ENCODE measurements around the gene AIMP1.
"Not testable (repeated sequence)": the region's sequence is repeated elsewhere in the genome, so short reads cannot be mapped to it uniquely, and the experiment has no call there.

The AIMP1 gene

DNA sequence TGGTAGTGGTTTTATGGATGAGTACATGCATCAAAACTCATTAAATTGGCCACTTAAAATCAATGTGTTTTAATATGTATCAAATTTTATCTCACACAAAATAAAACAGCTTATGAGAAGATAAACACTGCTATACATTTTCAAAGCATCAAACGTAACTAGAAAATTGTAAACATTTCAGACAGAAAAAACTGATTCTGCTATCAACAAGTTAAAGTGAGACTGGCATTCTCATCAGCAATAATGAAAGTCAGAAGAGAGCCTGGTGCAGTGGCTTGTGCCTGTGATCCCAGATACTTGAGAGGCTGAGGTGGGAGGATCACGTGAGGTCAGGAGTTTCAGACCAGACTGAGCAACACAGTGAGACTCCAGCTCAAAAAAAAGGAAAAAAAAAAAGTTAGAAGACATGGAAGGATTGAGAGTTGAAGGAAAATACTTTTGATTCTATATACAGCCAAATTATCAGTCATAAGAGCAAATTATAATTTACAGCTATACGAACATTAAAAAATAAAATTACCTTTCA, 3.3 kb upstream of the AIMP1 start:
- DNase-seq (ENCODE audit: low read depth, low spot score), result no peak

DNA sequence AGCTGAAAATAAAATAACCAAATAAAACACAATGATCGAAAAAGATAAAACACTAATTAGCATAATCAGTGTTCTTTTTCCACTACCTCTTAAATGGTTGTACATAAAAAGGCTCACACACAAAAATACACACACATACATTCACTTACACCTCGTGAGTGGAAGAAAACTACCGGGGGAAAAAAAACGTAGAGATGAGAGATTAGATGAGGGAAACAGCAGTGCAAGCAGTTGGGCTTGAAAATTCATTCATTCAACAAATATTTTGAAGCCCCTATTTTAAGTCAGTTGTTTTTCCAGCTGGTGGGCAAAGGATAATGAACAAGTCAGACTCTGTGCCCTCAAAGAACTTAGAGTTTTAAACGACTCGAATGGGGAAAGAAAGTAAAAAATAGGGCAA, 1.4 kb upstream of the AIMP1 start:
- no peak for DNase-seq (ENCODE audit: low read depth, low spot score)

DNA sequence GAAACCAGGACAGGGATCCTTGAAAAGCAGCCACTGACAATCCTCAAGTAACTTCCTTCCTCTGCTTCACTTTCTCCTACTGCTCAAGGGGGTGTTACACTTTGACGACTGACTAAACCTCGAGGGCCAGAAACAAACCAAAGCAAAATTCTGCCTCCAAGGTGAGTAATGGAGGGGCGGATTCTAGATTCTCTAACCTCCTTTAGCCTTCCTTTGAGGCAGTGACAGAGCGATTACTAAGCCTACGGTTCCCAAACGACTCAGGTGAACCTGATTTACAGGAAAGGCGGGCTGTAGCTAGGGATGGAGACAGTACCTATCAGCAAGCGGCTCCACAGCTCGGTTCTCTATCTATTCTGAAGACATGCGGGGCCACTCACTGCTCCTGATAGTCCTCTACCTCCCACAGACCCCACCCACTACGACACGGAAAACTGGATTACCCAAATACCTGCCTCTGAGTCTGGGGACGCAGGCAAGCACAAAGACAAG, 828 bp upstream of the AIMP1 start:
- peak; percentile 25 for DNase-seq (ENCODE audit: low read depth, low spot score)

DNA sequence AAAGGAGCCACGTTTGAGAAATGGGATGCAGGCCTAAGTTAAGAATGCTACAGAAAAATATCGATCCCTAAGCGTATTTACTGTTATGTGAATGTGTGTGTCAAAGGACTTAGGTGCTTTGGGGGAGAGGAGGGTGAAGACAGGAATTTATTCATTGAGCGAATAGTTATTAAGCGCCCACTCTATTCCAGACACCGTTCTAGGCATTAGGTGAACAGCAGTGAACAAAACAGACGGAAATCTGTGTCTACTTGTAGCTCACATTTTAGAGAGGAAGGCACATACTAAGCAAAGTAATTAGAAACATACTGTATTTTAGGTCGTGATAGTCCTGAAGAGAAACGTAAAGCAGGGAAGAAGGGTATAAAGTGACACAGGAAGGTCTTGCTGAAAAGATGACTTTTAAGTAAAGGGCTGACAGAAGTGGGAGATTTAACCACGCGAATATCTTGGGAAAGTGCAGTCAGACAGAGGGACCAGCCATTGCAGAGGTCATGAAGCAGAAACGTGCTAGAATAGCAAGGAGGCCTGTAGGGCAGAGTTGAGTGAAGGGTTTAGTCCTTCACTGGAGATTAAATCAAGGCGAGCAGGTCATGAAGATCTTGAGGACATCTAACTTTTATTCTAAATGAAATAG, 541 bp downstream of the AIMP1 start:
- DNase-seq (ENCODE audit: low read depth, low spot score), result no peak

DNA sequence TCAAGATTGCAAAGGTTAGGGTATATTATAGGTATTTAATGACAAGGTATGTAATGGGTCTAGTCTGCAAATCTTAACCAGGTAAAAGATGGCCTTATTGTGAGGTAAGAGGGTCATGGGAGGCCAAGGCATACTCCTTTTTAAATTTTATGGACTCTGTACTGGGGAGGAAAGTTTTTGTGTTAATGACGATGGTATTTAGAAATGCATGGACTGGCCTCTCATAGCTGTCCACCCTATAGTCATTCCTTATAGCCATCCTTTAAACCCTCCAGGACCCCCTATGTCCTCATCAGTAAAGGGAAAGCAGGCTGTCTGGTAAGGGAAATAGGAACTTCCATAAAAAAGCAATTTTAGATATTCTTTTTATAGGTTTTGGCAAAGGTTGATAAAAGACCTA, 1.5 kb downstream of the AIMP1 start:
- DNase-seq (ENCODE audit: low read depth, low spot score), result no peak

DNA sequence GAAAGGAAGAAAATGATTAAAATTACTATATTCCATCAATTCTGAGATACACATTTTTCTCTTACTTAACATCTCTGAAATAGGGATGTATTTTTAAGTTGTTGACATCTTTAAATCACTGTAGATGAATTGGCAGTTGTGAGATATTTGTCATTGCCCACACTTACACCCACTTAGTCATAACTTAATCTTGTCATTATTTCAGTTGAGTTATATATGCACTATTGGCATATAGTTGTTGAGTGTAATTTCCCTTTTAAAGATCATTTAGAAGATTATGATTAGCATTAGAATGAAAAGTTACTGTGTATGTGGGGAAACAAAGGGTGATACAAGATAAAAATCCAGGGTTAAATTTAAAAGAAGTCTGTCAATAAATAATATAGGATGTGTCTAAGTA, 2.2 kb downstream of the AIMP1 start:
- no peak for DNase-seq (ENCODE audit: low read depth, low spot score)

DNA sequence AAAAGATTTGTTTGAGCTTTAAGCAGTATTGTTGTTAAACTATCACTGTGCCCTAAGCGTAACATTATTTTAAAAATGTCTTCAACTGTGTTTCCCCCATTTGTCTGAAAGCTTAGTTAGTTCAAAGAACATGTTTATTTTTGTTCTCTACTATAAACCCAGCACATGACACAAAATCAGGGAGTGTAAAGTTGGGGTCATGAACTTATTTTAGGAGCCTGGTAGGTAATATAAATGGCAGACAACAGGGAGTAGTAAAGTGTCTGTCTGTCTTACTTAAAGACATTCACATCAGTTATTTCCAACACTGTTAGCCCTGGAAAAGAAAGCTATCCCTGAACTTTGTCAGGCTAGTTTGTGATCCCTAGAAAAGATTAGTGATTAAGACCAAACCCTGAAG, 3.9 kb downstream of the AIMP1 start:
- no peak for DNase-seq (ENCODE audit: low read depth, low spot score)

DNA sequence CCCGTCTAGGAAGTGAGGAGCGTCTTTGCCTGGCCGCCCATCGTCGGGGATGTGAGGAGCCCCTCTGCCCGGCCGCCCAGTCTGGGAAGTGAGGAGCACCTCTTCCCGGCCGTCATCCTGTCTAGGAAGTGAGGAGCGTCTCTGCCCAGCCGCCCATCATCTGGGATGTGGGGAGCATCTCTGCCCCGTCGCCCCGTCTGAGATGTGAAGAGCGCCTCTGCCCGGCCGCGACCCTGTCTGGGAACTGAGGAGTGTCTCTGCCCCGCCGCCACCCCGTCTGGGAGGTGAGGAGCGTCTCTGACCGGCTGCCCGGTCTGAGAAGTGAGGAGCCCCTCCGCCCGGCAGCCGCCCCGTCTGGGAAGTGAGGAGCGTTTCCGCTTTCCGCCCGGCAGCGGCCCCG, 4.8 kb downstream of the AIMP1 start:
- not testable (repeated sequence) for DNase-seq (ENCODE audit: low read depth, low spot score)

DNA sequence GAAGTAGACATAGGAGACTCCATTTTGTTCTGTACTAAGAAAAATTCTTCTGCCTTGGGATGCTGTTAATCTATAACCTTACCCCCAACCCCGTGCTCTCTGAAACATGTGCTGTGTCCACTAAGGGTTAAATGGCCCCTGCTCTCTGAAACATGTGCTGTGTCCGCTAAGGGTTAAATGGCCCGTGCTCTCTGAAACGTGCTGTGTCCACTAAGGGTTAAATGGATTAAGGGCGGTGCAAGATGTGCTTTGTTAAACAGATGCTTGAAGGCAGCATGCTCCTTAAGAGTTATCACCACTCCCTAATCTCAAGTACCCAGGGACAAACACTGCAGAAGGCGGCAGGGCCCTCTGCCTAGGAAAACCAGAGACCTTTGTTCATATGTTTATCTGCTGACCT, 5.5 kb downstream of the AIMP1 start:
- not testable (repeated sequence) for DNase-seq (ENCODE audit: low read depth, low spot score)

DNA sequence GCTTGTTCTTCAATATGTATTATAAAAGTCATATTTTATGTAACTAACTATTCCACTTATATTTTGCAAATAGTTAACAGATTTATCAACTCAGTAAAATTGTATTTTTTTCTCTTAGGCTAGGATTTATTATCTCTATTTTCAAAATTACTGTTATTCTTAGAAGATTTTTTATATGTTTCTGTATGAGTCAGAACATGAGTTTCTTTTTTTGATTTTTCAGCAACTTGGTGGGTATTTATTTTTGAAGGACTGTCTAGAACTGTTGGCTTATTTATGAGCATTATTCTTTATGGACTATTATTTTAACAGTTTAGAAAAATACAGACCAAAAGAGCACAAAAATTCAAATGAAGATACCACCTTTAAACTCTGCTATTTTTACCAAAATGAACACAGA, 6.8 kb downstream of the AIMP1 start:
- no peak for DNase-seq (ENCODE audit: low read depth, low spot score)

DNA sequence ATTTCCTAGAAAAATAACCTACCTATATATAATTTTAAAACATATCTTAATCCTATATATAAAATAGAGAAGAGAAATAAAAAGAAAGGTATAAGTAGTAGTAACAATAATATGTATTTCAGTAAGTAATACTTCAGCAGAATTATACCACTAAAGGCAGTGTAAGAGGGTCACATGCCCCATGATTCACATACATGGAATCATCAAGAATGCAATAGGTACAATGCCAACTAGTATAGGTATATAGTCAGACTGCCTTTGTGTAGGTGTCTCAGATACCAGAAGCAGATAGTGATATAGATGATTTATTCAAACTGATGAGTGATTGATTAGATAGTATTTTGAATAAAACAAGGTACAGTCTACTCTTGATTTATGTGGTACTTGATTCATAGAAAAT, 9.4 kb downstream of the AIMP1 start:
- DNase-seq (ENCODE audit: low read depth, low spot score), result no peak

DNA sequence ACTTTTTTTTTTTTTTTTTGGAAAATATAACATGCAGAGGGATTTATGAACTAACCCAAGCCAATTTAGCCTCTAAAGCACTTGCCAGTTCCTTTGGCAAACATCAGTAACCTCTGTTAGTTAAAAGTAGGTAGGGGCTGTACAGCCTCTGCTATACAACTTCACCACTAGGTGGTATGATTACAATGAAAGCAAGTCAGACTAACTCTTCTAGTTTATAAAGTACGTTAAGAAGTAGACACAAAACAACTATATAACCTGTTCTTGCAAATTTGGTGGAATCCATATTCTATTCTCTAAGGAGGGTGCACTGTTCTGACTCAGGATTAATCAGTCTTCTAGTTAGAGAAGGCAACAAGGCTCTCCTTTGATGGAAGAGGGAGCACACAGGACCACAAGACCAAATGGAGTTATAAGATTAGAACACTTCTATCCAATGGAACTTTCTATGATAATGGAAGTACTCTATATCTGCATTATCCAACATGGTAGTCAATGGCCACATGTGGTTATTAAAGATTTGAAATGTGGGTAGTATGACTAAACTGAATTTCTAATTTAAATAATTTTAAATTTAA, 12.8 kb downstream of the AIMP1 start:
- DNase-seq (ENCODE audit: low read depth, low spot score), result no peak

DNA sequence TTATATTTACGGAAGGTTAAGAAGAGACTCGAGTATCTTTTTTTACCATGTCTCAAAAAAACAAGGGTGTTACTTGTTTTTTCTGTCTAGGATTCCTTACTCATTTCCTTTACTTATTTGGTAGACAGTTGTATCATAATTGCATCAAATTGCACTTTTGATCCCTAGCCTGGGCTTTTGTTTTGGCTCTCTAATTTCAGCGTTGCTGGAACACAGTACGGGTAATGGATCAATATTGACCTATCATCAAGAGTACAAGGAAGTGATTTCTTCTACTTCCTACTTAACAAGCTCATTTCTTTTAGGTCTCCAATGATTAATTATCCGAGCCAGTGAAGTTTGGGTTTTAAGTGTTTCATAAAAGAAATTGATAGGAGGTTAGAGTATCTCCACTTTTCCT, 16.8 kb downstream of the AIMP1 start:
- no peak for DNase-seq (ENCODE audit: low read depth, low spot score)

DNA sequence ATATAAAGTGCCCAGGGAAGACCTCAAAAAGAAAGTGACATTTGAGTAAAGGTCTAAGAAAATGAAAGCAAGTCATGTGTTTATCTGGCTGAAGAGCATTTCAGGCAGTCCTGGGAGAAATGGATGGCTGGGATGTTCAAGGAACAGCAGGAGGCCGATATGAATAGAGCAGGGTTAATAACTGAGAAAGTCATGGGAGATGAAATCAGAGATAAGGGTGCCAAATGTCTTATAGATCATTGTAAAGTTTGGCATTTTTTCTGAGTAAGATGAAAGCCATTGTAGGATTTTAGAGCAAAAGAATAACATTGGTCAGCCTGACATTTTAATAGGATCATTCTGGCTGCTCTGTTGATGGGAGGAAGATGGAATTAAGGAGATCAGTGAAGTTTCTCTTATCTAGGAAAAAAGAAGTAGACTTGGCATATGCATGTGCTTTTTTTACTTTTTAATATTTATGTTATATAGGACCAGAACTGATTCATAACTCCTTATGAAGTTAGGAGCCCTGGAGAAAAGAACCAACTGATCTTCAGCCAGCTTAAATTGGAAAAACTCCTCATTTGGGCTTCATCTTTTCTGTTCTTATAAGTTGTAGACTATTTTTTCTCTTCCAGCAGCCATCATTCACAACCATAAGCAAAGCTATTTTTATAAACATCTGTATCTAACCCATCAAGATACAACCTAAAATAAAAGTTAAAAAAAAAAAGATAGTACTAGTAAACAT, 18.6 kb downstream of the AIMP1 start:
- DNase-seq (ENCODE audit: low read depth, low spot score), result no peak

DNA sequence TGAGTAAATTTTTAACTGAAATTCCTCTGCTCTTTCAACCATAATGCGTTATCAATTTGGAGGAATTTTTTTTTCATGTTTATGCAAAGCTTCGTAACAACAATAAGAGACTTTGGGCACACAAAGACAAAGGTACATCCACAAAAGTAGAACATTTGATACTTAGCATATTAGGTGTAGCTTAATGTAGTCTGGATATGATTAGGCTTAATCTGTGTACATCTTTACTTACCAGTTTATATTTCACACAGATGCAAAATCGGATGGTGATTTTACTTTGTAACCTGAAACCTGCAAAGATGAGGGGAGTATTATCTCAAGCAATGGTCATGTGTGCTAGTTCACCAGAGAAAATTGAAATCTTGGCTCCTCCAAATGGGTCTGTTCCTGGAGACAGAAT, 20.3 kb downstream of the AIMP1 start:
- no peak for DNase-seq (ENCODE audit: low read depth, low spot score)

DNA sequence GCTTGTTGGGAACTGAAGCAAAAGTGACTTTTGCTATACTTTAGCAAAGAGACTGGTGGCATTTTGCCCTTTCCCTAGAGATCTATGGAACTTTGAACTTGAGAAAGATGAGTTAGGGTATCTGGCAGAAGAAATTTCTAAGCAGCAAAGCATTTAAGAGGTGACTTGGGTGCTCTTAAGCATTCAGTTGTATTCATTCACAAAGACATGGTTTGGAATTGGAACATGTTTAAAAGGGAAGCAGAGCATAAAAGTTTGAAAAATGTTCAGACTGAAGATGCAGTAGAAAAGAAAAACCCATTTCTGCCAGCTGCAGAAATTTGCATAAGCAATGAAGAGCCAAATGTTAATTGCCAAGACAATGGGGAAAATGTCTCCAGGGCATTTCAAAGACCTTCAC, 21.6 kb downstream of the AIMP1 start:
- no peak for DNase-seq (ENCODE audit: low read depth, low spot score)

DNA sequence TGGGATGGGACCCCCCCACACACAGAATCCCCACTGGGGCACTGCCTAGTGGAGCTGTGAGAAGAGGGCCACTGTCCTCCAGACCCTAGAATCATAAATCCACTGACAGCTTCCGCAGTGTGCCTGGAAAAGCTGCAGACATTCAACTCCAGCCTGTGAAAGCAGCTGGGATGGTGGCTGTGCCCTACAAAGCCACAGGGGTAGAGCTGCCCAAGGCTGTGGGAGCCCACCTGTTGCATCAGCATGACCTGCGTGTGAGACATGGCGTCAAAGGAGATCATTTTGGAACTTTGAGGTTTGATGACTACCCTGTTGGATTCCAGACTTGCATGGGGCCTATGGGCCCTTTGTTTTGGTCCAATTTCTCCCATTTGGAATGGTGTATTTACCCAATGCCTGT, 22.3 kb downstream of the AIMP1 start:
- no peak for DNase-seq (ENCODE audit: low read depth, low spot score)

DNA sequence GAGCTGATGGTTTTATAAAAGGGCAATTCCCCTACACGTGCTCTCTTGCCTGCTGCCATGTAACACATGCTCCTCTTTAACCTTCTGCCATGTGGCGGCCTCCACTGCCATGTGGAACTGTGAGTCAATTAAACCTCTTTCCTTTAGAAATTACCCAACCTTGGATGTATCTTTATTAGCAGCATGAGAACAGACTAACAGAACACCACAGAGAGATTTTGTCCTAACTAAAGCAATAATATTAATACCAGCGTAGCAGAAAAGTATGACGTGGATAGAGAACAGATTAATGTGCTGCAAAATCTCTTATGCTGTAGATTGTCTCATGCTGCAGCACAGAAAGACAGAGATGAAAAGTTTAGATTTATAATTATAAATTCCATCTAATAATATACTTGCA, 23.1 kb downstream of the AIMP1 start:
- DNase-seq (ENCODE audit: low read depth, low spot score), result no peak

DNA sequence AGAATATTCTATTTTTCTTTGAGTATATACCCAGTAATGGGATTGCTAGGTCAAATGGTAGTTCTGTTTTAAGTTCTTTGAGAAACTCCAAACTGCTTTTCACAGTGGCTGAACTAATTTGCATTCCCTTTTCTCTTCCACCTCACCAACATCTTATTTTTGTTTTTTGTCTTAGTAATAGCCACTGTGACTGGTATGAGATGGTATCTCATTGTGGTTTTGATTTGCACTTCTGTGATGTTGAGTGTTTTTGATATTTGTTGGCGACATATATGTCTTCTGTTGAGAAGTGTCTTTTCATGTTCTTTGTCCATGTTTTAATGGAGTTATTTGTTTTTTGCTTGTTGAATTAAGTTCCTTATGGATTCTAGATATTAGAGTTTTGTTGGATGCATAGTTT, 24.4 kb downstream of the AIMP1 start:
- no peak for DNase-seq (ENCODE audit: low read depth, low spot score)

DNA sequence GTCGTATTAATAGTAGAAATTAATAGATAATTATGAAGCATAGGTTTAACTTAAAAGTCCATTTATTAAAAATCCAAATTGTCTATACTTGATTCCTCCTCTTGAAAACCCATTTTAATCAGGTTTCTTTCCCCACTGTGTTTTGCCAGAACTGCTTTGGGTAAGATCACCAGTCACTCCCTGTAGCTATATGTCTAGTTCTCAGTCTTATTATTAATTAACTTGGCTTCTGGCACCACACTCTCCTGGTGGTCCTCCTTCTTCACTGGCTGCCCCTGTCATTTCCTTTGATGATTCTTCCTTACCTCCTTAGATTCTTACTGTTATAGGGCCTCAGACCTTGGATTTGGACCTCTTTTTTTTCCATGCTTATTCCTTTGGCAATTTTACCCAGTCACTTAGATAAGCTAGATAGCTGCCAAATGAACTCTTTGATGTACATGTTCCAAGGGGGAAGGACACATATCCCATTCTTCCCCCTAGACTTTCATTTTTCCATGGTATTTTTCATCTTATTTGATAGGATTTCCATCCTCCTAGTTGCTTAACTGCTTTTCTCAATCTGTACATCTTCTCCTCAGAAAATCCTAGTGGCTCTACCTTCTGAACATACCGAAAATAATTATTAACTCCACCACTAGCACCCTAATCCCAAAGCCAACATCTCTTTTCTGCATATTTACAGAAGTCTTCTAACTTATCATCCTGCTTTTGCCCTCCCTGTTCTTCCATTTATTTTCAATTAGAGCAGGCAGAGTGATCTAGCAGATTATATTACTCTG, 27.7 kb downstream of the AIMP1 start:
- DNase-seq (ENCODE audit: low read depth, low spot score), result no peak

DNA sequence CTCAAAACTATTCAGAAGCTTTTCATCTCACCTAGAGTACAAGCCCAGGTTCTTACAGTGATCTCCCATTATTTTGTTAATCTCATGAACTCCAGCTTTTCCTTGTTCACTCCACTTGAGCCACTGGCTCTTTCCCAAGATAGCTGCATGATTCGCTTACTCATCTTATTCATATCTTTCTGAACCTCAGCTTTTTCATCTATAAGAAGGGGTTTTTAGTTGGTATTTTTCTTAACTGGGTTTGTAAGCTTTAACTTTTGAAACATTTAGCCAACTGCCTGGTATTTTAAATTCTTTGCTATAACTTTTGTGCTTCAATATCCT, 28.3 kb downstream of the AIMP1 start:
- no peak for DNase-seq (ENCODE audit: low read depth, low spot score)

DNA sequence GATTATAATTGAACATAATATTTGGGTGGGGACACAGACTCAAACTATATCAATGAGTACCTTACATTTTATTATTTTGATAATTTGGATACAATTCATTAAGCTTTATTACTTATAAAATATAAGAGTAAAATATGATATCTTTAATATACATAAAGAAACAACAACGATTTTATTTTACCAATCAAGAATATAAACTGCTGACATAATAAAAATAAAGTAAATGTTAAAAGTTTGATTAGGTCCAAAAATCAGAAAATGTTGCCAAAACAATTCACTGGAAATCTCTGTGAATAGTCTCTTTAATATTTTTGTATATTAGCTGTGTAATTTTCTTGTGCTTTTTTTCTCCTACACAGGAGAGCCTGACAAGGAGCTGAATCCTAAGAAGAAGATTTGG, 30.8 kb downstream of the AIMP1 start:
- DNase-seq (ENCODE audit: low read depth, low spot score), result no peak
